HEK293 (cell line): ENCODE measurements around the gene MGLL.

Experiments used
- CTCF ChIA-PET: fragments of 350-600 bp; formaldehyde crosslinking; extraction: SDS; loops from one replicate; lab custom pipeline; 2021; ENCODE audit warnings: antibody characterized with exemption; lab: Yijun Ruan, JAX
- POLR2A ChIA-PET: fragments of 300-600 bp; formaldehyde crosslinking; extraction: SDS; loops from one replicate; lab custom pipeline; 2020; ENCODE audit warnings: antibody characterized with exemption, inconsistent platforms; lab: Yijun Ruan, JAX
- H3K27ac ChIP-seq: fragments of 200-500 bp; sonication (Bioruptor generic); 2 replicates; pipeline ENCODE4 v1.5.1; 2014; ENCODE audit warnings: low read depth, low read length, control low read depth, inconsistent platforms; ENCODE audit errors: extremely low read depth
- H3K36me3 ChIP-seq, 2 experiments: fragments of 200-500 bp in 1 of 2; sonication (Bioruptor generic) in 1 of 2; 1 replicate in 1 of 2; 2 replicates in 1 of 2; pipeline ENCODE4 v1.5.1; 2014 to 2017; ENCODE audit warnings: inconsistent platforms in 2 of 2, low read length in 2 of 2; ENCODE audit not compliant: control insufficient read depth in 2 of 2, insufficient read depth in 1 of 2
- H3K4me1 ChIP-seq: fragments of 200-500 bp; sonication (Bioruptor generic); 2 replicates; pipeline ENCODE4 v1.5.1; 2014; ENCODE audit warnings: mild to moderate bottlenecking, low read length, inconsistent platforms; ENCODE audit not compliant: control insufficient read depth, insufficient read depth
- H3K4me3 ChIP-seq: 2 replicates; pipeline ENCODE4 v1.5.1; 2011; ENCODE audit warnings: low read depth, mild to moderate bottlenecking, control low read depth, low read length, moderate library complexity
- H3K9me3 ChIP-seq: fragments of 200-500 bp; sonication (Bioruptor generic); 2 replicates; pipeline ENCODE4 v1.5.1; 2014; ENCODE audit warnings: low read depth, low read length, inconsistent platforms; ENCODE audit not compliant: control insufficient read depth, insufficient read depth
- CTCF ChIP-seq: fragments of 450-650 bp; formaldehyde crosslinking; IDR thresholded peaks from 2 replicates; pipeline ENCODE4 v1.5.1; 2016; ENCODE audit warnings: missing biosample characterization, missing genetic modification characterization
- KLF1 ChIP-seq: fragments of 450-650 bp; formaldehyde crosslinking; IDR thresholded peaks from 2 replicates; pipeline ENCODE4 v1.5.1; 2016; ENCODE audit warnings: missing biosample characterization, missing genetic modification characterization
- SALL2 ChIP-seq: fragments of 450-650 bp; formaldehyde crosslinking; IDR thresholded peaks from 2 replicates; pipeline ENCODE4 v1.5.0; 2017; ENCODE audit warnings: missing biosample characterization, mild to moderate bottlenecking, missing genetic modification characterization, borderline replicate concordance
- SP7 ChIP-seq: fragments of 450-650 bp; formaldehyde crosslinking; IDR thresholded peaks from 2 replicates; pipeline ENCODE4 v1.5.1; 2016; ENCODE audit warnings: missing biosample characterization, missing genetic modification characterization
- ZEB2 ChIP-seq: fragments of 450-650 bp; formaldehyde crosslinking; IDR thresholded peaks from 2 replicates; pipeline ENCODE4 v1.5.1; 2016; ENCODE audit warnings: missing biosample characterization, missing genetic modification characterization
- ZFP69B ChIP-seq: fragments of 450-650 bp; formaldehyde crosslinking; IDR thresholded peaks from 2 replicates; pipeline ENCODE4 v1.5.1; 2016; ENCODE audit warnings: missing biosample characterization, missing genetic modification characterization
- ZNF184 ChIP-seq: fragments of 450-650 bp; IDR thresholded peaks from 2 replicates; pipeline ENCODE4 v1.5.1; 2018; ENCODE audit warnings: missing biosample characterization, mild to moderate bottlenecking, missing genetic modification characterization
- ZNF248 ChIP-seq: fragments of 450-650 bp; formaldehyde crosslinking; IDR thresholded peaks from 2 replicates; pipeline ENCODE4 v1.5.1; 2017; ENCODE audit warnings: missing biosample characterization, missing genetic modification characterization
- ZNF280D ChIP-seq: fragments of 450-650 bp; formaldehyde crosslinking; IDR thresholded peaks from 2 replicates; pipeline ENCODE4 v1.5.1; 2016; ENCODE audit warnings: missing biosample characterization, missing genetic modification characterization
- ZNF404 ChIP-seq: fragments of 450-650 bp; formaldehyde crosslinking; IDR thresholded peaks from 2 replicates; pipeline ENCODE4 v1.5.1; 2017; ENCODE audit warnings: missing biosample characterization, missing genetic modification characterization
- ZNF426 ChIP-seq: fragments of 450-650 bp; formaldehyde crosslinking; IDR thresholded peaks from 2 replicates; pipeline ENCODE4 v1.5.1; 2017; ENCODE audit warnings: missing biosample characterization, missing genetic modification characterization, mild to moderate bottlenecking, inconsistent platforms, moderate library complexity
- ZNF449 ChIP-seq: fragments of 450-650 bp; formaldehyde crosslinking; IDR thresholded peaks from 2 replicates; pipeline ENCODE4 v1.5.1; 2017; ENCODE audit warnings: missing biosample characterization, mild to moderate bottlenecking, missing genetic modification characterization, moderate library complexity
- ZNF510 ChIP-seq: fragments of 450-650 bp; formaldehyde crosslinking; IDR thresholded peaks from 2 replicates; pipeline ENCODE4 v1.5.1; 2018; ENCODE audit warnings: mild to moderate bottlenecking, missing genetic modification characterization, missing biosample characterization; ENCODE audit not compliant: insufficient replicate concordance
- ZNF555 ChIP-seq: fragments of 450-650 bp; formaldehyde crosslinking; conservative IDR thresholded peaks from 2 replicates; pipeline ENCODE4 v1.5.1; 2017; ENCODE audit warnings: missing biosample characterization, mild to moderate bottlenecking, missing genetic modification characterization, inconsistent platforms
- ZNF558 ChIP-seq: fragments of 450-650 bp; formaldehyde crosslinking; IDR thresholded peaks from 2 replicates; pipeline ENCODE4 v1.5.1; 2016; ENCODE audit warnings: missing biosample characterization, missing genetic modification characterization
- ZNF571 ChIP-seq: fragments of 450-650 bp; formaldehyde crosslinking; IDR thresholded peaks from 2 replicates; pipeline ENCODE4 v1.5.0; 2017; ENCODE audit warnings: missing biosample characterization, missing genetic modification characterization
- ZNF645 ChIP-seq: fragments of 450-650 bp; formaldehyde crosslinking; IDR thresholded peaks from 2 replicates; pipeline ENCODE4; 2016; ENCODE audit warnings: missing biosample characterization, missing genetic modification characterization
- ZNF658 ChIP-seq: fragments of 450-650 bp; formaldehyde crosslinking; IDR thresholded peaks from 2 replicates; pipeline ENCODE4; 2016; ENCODE audit warnings: missing biosample characterization, missing genetic modification characterization
- ZNF830 ChIP-seq: fragments of 450-650 bp; IDR thresholded peaks from 2 replicates; pipeline ENCODE4 v1.5.0; 2018; ENCODE audit warnings: missing biosample characterization, missing genetic modification characterization, low read depth, mild to moderate bottlenecking, moderate library complexity

Gene MGLL

GRCh38 chr3:127780536-127781400 is 41.5 kb downstream of the MGLL start (continued):
- no peak for TF ChIP-seq ZNF280D (tag by site-specific recombination)

GRCh38 chr3:127779747-127780146 is 42.6 kb downstream of the MGLL start:
- H3K9me3 ChIP-seq = no peaks in the 10 kb centered on the region
- H3K36me3 ChIP-seq = no peaks in the 10 kb centered on the region
- POLR2A ChIA-PET = no interaction called here
- no peaks in the 10 kb centered on the region for H3K4me1 ChIP-seq
- no peak overlapping the region for H3K4me3 ChIP-seq
- TF ChIP-seq CTCF (tag by site-specific recombination) = no peak
- no peak for TF ChIP-seq ZNF558 (tag by site-specific recombination)
- no peak for TF ChIP-seq ZNF645 (tag by site-specific recombination)
- no peak for TF ChIP-seq ZNF571 (tag by site-specific recombination)
- no peak for TF ChIP-seq ZNF830 (tag by site-specific recombination)
- TF ChIP-seq ZNF555 (tag by site-specific recombination) = no peak
- TF ChIP-seq ZFP69B = no peak
- TF ChIP-seq ZNF248 (tag by site-specific recombination) = no peak
- TF ChIP-seq ZNF426 (tag by site-specific recombination) = no peak
- TF ChIP-seq SALL2 (tag by site-specific recombination) = no peak
- TF ChIP-seq ZNF404 (tag by site-specific recombination) = no peak
- no peak for TF ChIP-seq ZNF658 (tag by site-specific recombination)
- no peak for TF ChIP-seq ZEB2 (tag by site-specific recombination)
- TF ChIP-seq ZNF449 (tag by site-specific recombination) = no peak
- no peak for TF ChIP-seq ZNF184 (tag by site-specific recombination)
- no peak for TF ChIP-seq KLF1 (tag by site-specific recombination)
- no peak for TF ChIP-seq ZNF510 (tag by site-specific recombination)
- TF ChIP-seq SP7 (tag by site-specific recombination) = no peak
- CTCF ChIA-PET = interaction anchor here (1.1 to 1.5 kb wide), 2 partner anchors 11 to 84 kb away, joined by 5 to 7 read pairs; no protein-coding TSS in a partner anchor
- H3K27ac ChIP-seq = no peak overlapping the region
